Measurements from ENCODE around the gene STAU1.

The STAU1 gene

GRCh38 chr20:49230561-49231133 lies 42.5 kb upstream of the STAU1 start:
- ATAC-seq = no peak
- TF ChIP-seq, protein P1, sequence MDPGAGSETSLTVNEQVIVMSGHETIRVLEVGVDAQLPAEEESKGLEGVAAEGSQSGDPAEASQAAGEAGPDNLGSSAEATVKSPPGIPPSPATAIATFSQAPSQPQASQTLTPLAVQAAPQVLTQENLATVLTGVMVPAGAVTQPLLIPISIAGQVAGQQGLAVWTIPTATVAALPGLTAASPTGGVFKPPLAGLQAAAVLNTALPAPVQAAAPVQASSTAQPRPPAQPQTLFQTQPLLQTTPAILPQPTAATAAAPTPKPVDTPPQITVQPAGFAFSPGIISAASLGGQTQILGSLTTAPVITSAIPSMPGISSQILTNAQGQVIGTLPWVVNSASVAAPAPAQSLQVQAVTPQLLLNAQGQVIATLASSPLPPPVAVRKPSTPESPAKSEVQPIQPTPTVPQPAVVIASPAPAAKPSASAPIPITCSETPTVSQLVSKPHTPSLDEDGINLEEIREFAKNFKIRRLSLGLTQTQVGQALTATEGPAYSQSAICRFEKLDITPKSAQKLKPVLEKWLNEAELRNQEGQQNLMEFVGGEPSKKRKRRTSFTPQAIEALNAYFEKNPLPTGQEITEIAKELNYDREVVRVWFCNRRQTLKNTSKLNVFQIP (CRISPR knock-in tag; IDR thresholded peaks at IDR 0.05; ENCODE audit: borderline replicate concordance, low read depth) = no peak
- TF ChIP-seq CSDC2 (CRISPR knock-in tag; IDR thresholded peaks at IDR 0.05) = no peak
- TF ChIP-seq ZNF70 (CRISPR knock-in tag; IDR thresholded peaks at IDR 0.05) = no peak
- TF ChIP-seq BACH2 (CRISPR knock-in tag; IDR thresholded peaks at IDR 0.05; ENCODE audit: borderline replicate concordance) = no peak
- TF ChIP-seq, protein P2, sequence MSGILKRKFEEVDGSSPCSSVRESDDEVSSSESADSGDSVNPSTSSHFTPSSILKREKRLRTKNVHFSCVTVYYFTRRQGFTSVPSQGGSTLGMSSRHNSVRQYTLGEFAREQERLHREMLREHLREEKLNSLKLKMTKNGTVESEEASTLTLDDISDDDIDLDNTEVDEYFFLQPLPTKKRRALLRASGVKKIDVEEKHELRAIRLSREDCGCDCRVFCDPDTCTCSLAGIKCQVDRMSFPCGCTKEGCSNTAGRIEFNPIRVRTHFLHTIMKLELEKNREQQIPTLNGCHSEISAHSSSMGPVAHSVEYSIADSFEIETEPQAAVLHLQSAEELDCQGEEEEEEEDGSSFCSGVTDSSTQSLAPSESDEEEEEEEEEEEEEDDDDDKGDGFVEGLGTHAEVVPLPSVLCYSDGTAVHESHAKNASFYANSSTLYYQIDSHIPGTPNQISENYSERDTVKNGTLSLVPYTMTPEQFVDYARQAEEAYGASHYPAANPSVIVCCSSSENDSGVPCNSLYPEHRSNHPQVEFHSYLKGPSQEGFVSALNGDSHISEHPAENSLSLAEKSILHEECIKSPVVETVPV (CRISPR knock-in tag; IDR thresholded peaks at IDR 0.05) = no peak
- TF ChIP-seq ISL1 (CRISPR knock-in tag; IDR thresholded peaks at IDR 0.05) = no peak
- TF ChIP-seq SNAI2 (CRISPR knock-in tag; IDR thresholded peaks at IDR 0.05) = no peak
- no peak for TF ChIP-seq GLIS3 (CRISPR knock-in tag; IDR thresholded peaks at IDR 0.05)
- TF ChIP-seq RARB (CRISPR knock-in tag; IDR thresholded peaks at IDR 0.05) = no peak
- no peak for TF ChIP-seq PATZ1 (CRISPR knock-in tag; IDR thresholded peaks at IDR 0.05; ENCODE audit: borderline replicate concordance)
- TF ChIP-seq TSHZ2 (CRISPR knock-in tag; IDR thresholded peaks at IDR 0.05) = no peak
- no peak for TF ChIP-seq ZFP3 (CRISPR knock-in tag; IDR thresholded peaks at IDR 0.05)
- no peak for TF ChIP-seq ZC3H10 (CRISPR knock-in tag; IDR thresholded peaks at IDR 0.05)
- TF ChIP-seq TCF4 (CRISPR knock-in tag; IDR thresholded peaks at IDR 0.05; ENCODE audit: borderline replicate concordance) = no peak
- no peak for TF ChIP-seq ZFP30 (CRISPR knock-in tag; IDR thresholded peaks at IDR 0.05)
- no peak for TF ChIP-seq OSR1 (CRISPR knock-in tag; IDR thresholded peaks at IDR 0.05)
- no peak for TF ChIP-seq ARNTL (CRISPR knock-in tag; IDR thresholded peaks at IDR 0.05; ENCODE audit: borderline replicate concordance, low read depth)
- TF ChIP-seq, protein P3, sequence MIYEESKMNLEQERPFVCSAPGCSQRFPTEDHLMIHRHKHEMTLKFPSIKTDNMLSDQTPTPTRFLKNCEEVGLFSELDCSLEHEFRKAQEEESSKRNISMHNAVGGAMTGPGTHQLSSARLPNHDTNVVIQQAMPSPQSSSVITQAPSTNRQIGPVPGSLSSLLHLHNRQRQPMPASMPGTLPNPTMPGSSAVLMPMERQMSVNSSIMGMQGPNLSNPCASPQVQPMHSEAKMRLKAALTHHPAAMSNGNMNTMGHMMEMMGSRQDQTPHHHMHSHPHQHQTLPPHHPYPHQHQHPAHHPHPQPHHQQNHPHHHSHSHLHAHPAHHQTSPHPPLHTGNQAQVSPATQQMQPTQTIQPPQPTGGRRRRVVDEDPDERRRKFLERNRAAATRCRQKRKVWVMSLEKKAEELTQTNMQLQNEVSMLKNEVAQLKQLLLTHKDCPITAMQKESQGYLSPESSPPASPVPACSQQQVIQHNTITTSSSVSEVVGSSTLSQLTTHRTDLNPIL (CRISPR knock-in tag; IDR thresholded peaks at IDR 0.05; ENCODE audit: low read depth) = no peak
- no peak for TF ChIP-seq PPARA (CRISPR knock-in tag; IDR thresholded peaks at IDR 0.05; ENCODE audit: borderline replicate concordance)
- TF ChIP-seq ZNF565 (CRISPR knock-in tag; conservative IDR thresholded peaks at IDR 0.05; ENCODE audit: low read depth) = no peak

DNA sequence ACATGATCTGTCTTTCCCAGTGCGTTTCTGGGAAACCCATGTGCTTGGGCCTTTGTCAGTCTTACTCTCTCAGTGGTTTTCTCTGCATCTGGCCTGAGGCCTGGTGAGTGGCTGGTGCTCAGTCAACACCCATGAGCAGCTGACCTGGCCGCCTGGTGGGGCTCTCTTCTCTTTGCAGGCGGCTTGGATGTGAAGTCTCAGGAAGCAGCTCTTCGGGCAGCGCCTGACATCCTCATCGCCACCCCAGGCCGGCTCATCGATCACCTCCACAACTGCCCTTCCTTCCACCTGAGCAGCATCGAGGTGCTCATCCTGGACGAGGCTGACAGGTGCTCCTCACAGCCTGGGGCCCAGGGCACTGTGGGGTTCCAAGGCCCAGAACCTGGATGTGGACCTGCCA lies 41.9 kb upstream of the STAU1 start:
- no peak for ATAC-seq
- TF ChIP-seq TSHZ2 (CRISPR knock-in tag; IDR thresholded peaks at IDR 0.05) (no peak), ZFP30 (CRISPR knock-in tag; IDR thresholded peaks at IDR 0.05) (no peak), ZNF8 (CRISPR knock-in tag; IDR thresholded peaks at IDR 0.05) (no peak), CSDC2 (CRISPR knock-in tag; IDR thresholded peaks at IDR 0.05) (no peak), GLIS3 (CRISPR knock-in tag; IDR thresholded peaks at IDR 0.05) (no peak), RARB (CRISPR knock-in tag; IDR thresholded peaks at IDR 0.05) (no peak), PATZ1 (CRISPR knock-in tag; IDR thresholded peaks at IDR 0.05; ENCODE audit: borderline replicate concordance) (no peak)
- TF ChIP-seq, protein P1 (CRISPR knock-in tag; IDR thresholded peaks at IDR 0.05; ENCODE audit: borderline replicate concordance, low read depth) = no peak
